ENCODE data around the gene RIOK3.

GRCh38 chr18:23506393-23506792 lies 53.3 kb downstream of the RIOK3 start:
- TF ChIP-seq CTCF (IDR thresholded peaks at IDR 0.05; ENCODE audit: poor library complexity, severe bottlenecking) (no peak), EZH2 (IDR thresholded peaks at IDR 0.05; ENCODE audit: borderline replicate concordance, insufficient read depth, low read length, poor library complexity, severe bottlenecking) (no peak), SMC3 (conservative IDR thresholded peaks at IDR 0.05; ENCODE audit: poor library complexity) (no peak), MXI1 (conservative IDR thresholded peaks at IDR 0.05; ENCODE audit: poor library complexity, severe bottlenecking) (no peak), EP300 (conservative IDR thresholded peaks at IDR 0.05; ENCODE audit: poor library complexity, severe bottlenecking) (no peak)
